OCI-LY1 (cell line): Measurements from ENCODE around the gene ITPK1.

Source experiments
- H2AFZ ChIP-seq: fragments of 200-600 bp; sonication (generic), shearing (Covaris generic); 2 replicates; pipeline ENCODE4 v1.6.0; 2014; ENCODE audit warnings: antibody characterized with exemption, mild to moderate bottlenecking, low read length
- H3F3A ChIP-seq: fragments of 200-600 bp; sonication (generic), shearing (Covaris generic); 2 replicates; pipeline ENCODE4 v1.6.0; 2014; ENCODE audit warnings: mild to moderate bottlenecking, antibody characterized with exemption, low read length, moderate library complexity; ENCODE audit not compliant: insufficient read depth
- H3K27ac ChIP-seq: fragments of 200-600 bp; sonication (generic); 2 replicates; pipeline ENCODE4 v1.5.1; 2014; ENCODE audit warnings: low read length, mixed run types, mild to moderate bottlenecking, low read depth; ENCODE audit not compliant: poor library complexity, severe bottlenecking
- H3K27me3 ChIP-seq: fragments of 200-600 bp; sonication (generic); 2 replicates; pipeline ENCODE4 v1.6.0; 2014; ENCODE audit warnings: antibody characterized with exemption, mild to moderate bottlenecking, low read length, moderate library complexity; ENCODE audit not compliant: insufficient read depth
- H3K36me3 ChIP-seq: fragments of 200-600 bp; sonication (generic); 2 replicates; pipeline ENCODE4 v1.6.1; 2014; ENCODE audit warnings: mild to moderate bottlenecking, antibody characterized with exemption, low read length, moderate library complexity, mixed read lengths; ENCODE audit not compliant: insufficient read depth
- H3K4me1 ChIP-seq: fragments of 200-600 bp; sonication (generic); 2 replicates; pipeline ENCODE4 v1.5.1; 2014; ENCODE audit warnings: mild to moderate bottlenecking, low read length, moderate library complexity; ENCODE audit not compliant: insufficient read depth, severe bottlenecking
- H3K4me2 ChIP-seq: fragments of 200-600 bp; sonication (generic), shearing (Covaris generic); 2 replicates; pipeline ENCODE4 v1.6.1; 2014; ENCODE audit warnings: low read length
- H3K4me3 ChIP-seq: fragments of 200-600 bp; sonication (generic); 2 replicates; pipeline ENCODE4 v1.5.1; 2014; ENCODE audit warnings: low read length, low read depth, mild to moderate bottlenecking, mixed read lengths; ENCODE audit not compliant: poor library complexity, severe bottlenecking
- H3K79me2 ChIP-seq: fragments of 200-600 bp; shearing (Covaris generic); 2 replicates; pipeline ENCODE4 v1.6.1; 2016; ENCODE audit warnings: mixed run types, low read length, mixed read lengths; ENCODE audit not compliant: insufficient read depth
- H3K9ac ChIP-seq: fragments of 200-600 bp; sonication (generic), shearing (Covaris generic); 2 replicates; pipeline ENCODE4 v1.6.1; 2014; ENCODE audit warnings: mild to moderate bottlenecking, low read length, mixed read lengths
- H3K9me2 ChIP-seq: fragments of 200-600 bp; sonication (generic), shearing (Covaris generic); 2 replicates; pipeline ENCODE4 v1.6.1; 2014; ENCODE audit warnings: low read depth, mild to moderate bottlenecking, low read length, mixed read lengths
- H3K9me3 ChIP-seq: fragments of 200-600 bp; shearing (Covaris generic); 2 replicates; pipeline ENCODE4 v1.6.1; 2014; ENCODE audit warnings: low read length, mixed read lengths
- H4K20me1 ChIP-seq: fragments of 200-600 bp; sonication (generic), shearing (Covaris generic); 2 replicates; pipeline ENCODE4 v1.6.0; 2016; ENCODE audit warnings: mild to moderate bottlenecking, low read length; ENCODE audit not compliant: insufficient read depth
- CTCF ChIP-seq: fragments of 200-600 bp; sonication (generic), shearing (Covaris generic); IDR thresholded peaks from 2 replicates; pipeline ENCODE4 v1.5.1; 2017; ENCODE audit warnings: mild to moderate bottlenecking, antibody characterized with exemption, low read length, moderate library complexity, mixed read lengths
- EZH2 ChIP-seq: fragments of 200-600 bp; sonication (generic), shearing (Covaris generic); IDR thresholded peaks from 2 replicates; pipeline ENCODE4 v1.8.0; 2017; ENCODE audit warnings: borderline replicate concordance, mixed run types, mild to moderate bottlenecking, antibody characterized with exemption, low read length, moderate library complexity, mixed read lengths

The ITPK1 gene

GRCh38 chr14:92925446-92925845, 190.3 kb downstream of the ITPK1 start:
- Histone ChIP-seq H3K4me3 (no peak overlapping the region), H3K9me2 (no peaks in the 10 kb centered on the region), H3K9ac (no peak overlapping the region), H3K27ac (no peak overlapping the region), H3K27me3 (peaks cover 5% of the 10 kb centered on the region; the same call in 1 of the 2 replicates), H4K20me1 (no peaks in the 10 kb centered on the region), H3K4me2 (no peak overlapping the region), H3K79me2 (no peaks in the 10 kb centered on the region), H3F3A (no peaks in the 10 kb centered on the region), H3K4me1 (no peaks in the 10 kb centered on the region), H2AFZ (no peak overlapping the region), H3K36me3 (no peaks in the 10 kb centered on the region), H3K9me3 (no peaks in the 10 kb centered on the region)
- TF ChIP-seq CTCF (no peak), EZH2 (no peak)

- H3K9ac ChIP-seq = no peak overlapping the region
These were observed 191.5 kb downstream of the ITPK1 start for GRCh38 chr14:92924247-92924646.

GRCh38 chr14:92923744-92924103, 192.0 kb downstream of the ITPK1 start:
- Histone ChIP-seq H2AFZ (no peak overlapping the region), H3K9me2 (no peaks in the 10 kb centered on the region), H3K36me3 (no peaks in the 10 kb centered on the region), H3F3A (no peaks in the 10 kb centered on the region), H4K20me1 (no peaks in the 10 kb centered on the region), H3K4me2 (no peak overlapping the region), H3K27me3 (peaks cover 5% of the 10 kb centered on the region; the same call in 1 of the 2 replicates), H3K4me3 (no peak overlapping the region), H3K79me2 (no peaks in the 10 kb centered on the region), H3K4me1 (no peaks in the 10 kb centered on the region), H3K9ac (no peak overlapping the region), H3K27ac (no peak overlapping the region), H3K9me3 (no peaks in the 10 kb centered on the region)
- no peak for TF ChIP-seq CTCF
- TF ChIP-seq EZH2 = no peak

More at GRCh38 chr14:92924247-92924646, 191.5 kb downstream of the ITPK1 start:
- TF ChIP-seq CTCF = no peak
- TF ChIP-seq EZH2 = no peak
- Histone ChIP-seq H3K36me3 (no peaks in the 10 kb centered on the region), H3K27ac (no peak overlapping the region), H3K79me2 (no peaks in the 10 kb centered on the region), H4K20me1 (no peaks in the 10 kb centered on the region), H3K4me3 (no peak overlapping the region), H3K9me3 (no peaks in the 10 kb centered on the region), H2AFZ (no peak overlapping the region), H3K9me2 (no peaks in the 10 kb centered on the region), H3K27me3 (peaks cover 5% of the 10 kb centered on the region; the same call in 1 of the 2 replicates), H3K4me2 (no peak overlapping the region), H3K4me1 (no peaks in the 10 kb centered on the region), H3F3A (no peaks in the 10 kb centered on the region)
